ENCODE data around the gene IRGM.
A peak's percentile ranks its signal among the peaks of the same experiment; 100 is the strongest.
"Not testable (repeated sequence)": the region's sequence is repeated elsewhere in the genome, so short reads cannot be mapped to it uniquely, and the experiment has no call there.

IRGM gene, protein sequence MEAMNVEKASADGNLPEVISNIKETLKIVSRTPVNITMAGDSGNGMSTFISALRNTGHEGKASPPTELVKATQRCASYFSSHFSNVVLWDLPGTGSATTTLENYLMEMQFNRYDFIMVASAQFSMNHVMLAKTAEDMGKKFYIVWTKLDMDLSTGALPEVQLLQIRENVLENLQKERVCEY

GRCh38 chr5:150846308-150846653 is at the start of gene IRGM:
IRGM (plus strand) TSS chr5:150846521; CDS start chr5:150848124, 1,603 bp downstream.
- not testable (repeated sequence) for DNase-seq

GRCh38 chr5:150797384-150797783 is 48.9 kb upstream of the IRGM start:
- DNase-seq: no peak

DNA sequence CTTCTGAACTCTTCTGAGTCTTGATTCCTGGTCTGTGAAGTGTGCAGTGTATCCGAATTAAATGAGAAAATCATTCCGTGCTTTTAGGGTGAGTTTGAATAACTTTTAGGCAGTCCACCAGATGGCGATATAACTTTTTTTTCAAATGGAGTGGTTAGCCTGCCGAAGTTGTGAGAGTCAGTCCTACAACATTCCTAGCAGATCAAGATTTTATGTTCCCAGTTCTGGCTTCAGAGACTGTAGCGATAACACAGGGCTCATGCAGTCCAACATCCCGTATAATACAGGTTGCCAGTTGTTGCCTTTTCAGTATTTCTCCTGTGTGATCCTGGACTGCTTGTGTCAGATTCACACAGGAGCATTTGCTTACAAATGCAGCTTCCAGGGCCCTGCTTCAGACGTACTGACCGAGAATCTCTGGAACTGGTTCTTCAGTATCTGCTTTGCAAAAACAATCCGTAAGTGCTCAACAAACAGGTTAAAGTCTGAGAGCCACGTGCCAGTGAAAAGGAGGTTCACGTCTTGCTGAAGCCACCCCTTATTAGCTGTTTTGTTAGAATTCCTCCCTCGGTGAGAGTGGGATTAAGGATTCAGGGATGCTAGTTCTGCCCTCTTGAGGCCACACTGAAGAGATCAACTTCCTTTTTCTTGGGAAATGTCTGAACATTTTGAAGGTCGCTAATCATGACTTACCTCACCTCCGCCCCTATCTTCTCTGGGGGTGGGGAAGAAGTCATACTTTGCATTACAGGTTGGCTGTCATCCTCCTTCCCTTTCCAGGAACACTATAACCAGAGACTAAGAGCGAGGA is 45.0 kb upstream of the IRGM start:
- DNase-seq: peak in 6 of 14 donors; percentile 15 to 51 (median 22)

DNA sequence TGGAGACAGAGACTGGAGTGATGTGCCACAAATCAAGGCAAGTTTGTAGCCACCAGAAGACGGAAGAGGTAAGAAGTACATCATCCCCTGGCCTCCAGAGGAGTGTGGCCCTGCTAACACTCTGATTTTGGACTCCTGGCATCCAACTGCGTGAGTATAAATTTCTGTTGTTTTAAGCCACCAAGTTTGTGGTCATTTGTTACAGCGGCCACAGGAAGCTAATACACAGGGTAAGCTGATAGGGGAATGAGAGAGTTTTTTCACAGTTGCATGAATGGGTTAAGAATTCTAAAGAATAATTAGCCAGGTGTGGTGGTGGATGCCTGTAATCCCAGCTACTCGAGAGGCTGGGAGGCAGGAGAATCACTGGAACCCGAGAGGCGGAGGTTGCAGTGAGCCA is 41.9 kb upstream of the IRGM start:
- DNase-seq: no peak

GRCh38 chr5:150809363-150809762 is 37.0 kb upstream of the IRGM start:
- DNase-seq: no peak

GRCh38 chr5:150815010-150815409 is 31.3 kb upstream of the IRGM start:
- no peak for DNase-seq

GRCh38 chr5:150816946-150817345 is 29.4 kb upstream of the IRGM start:
- DNase-seq: no peak

DNA sequence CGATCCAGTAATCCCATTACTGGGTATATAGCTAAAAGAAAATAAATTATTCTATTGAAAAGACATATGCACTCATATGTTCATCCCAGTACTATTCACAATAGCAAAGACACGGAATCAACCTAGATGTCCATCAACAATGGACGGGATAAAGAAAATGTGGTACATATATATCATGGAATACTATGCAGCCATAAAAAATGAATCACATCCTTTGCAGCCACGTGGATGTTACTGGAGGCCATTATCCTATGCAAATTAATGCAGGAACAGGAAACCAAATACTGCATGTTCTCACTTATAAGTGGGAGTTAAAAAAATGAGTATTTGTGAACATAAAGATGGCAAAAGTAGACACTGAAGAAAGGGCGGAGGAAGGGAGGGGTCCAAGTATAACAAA is 16.6 kb upstream of the IRGM start:
- no peak for DNase-seq

- not testable (repeated sequence) for DNase-seq
Observed at GRCh38 chr5:150831821-150832220, 14.5 kb upstream of the IRGM start.

- DNase-seq: no peak
Observed at GRCh38 chr5:150836064-150836463, 10.3 kb upstream of the IRGM start.

DNA sequence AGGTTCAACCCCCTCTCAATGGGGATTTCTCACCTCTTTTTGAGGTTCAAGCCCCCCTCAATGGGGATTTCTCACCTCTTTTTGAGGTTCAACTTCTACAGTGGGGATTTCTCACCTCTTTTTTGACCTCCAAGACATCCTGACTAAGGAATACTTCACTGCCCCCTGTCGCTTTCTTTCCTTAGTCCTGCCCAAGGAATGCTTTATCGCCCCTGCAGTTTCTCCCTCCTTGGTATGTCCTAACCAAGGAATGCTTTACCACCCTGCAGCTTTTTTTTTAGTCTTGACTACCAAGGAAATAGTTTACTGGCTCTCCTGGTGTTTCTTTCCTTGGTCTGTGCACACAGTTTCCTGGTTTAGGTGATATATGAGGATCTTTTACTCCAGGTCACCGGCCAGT is 9.6 kb upstream of the IRGM start:
- DNase-seq: no peak

DNA sequence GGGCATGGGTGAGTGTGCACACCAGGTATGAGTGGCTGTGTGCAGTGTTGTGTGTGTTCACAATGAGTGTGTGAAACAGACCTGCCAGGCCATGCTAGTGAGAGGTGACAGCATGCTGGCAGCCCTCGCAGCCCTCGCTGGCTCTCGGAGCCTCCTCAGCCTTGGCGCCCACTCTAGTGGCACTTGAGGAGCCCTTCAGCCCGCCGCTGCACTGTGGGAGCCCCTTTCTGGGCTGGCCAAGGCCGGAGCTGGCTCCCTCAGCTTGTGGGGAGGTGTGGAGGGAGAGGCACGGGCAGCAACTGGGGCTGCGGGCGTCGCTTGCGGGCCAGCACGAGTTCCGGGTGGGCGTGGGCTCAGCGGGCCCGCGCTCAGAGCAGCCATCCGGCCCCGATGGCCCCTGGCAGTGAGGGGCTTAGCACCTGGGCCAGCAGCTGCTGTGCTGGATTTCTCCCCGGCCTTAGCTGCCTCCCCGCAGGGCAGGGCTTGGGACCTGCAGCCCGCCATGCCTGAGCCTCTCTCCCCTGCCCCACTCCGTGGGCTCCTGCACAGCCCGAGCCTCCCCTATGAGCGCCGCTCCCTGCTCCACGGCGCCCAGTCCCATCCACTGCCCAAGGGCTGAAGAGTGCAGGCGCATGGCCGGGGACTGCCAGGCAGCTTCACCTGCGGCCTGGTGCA is 999 bp upstream of the IRGM start:
- not testable (repeated sequence) for DNase-seq

DNA sequence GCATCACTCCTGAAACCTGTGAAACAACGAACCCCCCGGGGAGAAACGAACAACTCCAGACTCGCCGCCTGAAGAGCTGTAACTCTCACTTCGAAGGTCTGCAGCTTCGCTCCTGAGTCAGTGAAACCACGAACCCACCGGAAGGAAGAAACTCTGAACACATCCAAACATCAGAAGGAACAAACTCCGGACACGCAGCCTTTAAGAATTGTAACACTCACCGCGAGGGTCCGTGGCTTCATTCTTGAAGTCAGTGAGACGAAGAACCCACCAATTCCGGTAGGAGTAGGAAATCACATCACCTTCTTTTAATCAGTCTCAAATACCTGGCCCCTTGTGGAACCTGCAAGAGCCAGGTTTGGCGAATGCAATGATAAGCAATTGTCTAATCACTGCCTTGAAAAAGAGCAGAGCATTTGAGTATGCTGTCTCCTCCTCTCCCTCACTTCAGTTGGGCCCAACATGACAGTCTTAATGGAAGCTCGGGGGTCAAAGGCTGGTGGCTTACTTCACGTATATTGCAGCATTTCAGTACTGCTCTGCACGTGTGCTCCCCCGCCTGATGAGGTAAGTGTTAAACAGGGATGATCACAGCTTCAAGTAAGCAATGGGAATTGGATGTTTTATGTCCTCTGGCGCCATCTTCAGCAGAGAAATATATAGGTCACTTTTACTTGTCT is 473 bp downstream of the IRGM start:
- peak in 3 of 14 donors; percentile 3 to 57 (median 4) for DNase-seq

DNA sequence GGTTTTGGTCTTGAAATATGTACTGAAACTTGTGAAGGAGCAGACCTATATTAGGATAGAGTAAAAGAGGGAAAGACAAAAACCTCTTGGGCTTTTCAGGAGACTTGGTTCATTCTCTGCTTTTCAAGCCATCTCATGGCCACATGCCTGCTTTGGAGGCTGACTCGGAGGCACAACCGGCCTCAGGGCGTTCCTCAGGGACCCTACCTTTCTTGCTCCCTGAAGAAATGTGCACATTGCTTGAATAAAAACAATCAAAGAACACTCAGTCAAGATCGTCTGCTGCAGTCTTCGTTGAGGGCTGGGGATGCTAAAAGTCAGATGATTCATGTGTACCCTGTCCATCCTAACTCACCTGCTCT is 994 bp downstream of the IRGM start:
- no peak for DNase-seq

DNA sequence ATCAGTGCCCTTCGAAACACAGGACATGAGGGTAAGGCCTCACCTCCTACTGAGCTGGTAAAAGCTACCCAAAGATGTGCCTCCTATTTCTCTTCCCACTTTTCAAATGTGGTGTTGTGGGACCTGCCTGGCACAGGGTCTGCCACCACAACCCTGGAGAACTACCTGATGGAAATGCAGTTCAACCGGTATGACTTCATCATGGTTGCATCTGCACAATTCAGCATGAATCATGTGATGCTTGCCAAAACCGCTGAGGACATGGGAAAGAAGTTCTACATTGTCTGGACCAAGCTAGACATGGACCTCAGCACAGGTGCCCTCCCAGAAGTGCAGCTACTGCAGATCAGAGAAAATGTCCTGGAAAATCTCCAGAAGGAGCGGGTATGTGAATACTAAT is 1.9 kb downstream of the IRGM start:
- DNase-seq: no peak

GRCh38 chr5:150851039-150851438 is 4.7 kb downstream of the IRGM start:
- no peak for DNase-seq

DNA sequence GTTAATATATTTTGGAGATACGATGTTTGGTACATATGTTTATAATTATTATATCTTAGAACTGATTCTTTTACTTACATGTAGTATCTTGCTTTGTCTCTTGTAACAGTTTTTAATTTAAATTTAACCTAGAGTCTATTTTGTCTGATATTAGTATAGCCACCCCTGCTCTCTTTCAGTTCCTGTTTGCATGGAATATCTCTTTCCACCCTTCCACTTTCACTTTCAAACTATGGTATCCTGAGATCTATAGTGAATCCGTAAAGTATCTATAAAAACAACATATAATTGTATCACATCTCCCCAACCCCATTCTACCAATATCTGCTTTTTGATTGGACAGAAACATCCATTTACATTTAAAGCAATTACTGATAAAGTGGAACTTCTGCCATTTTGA is 7.2 kb downstream of the IRGM start:
- DNase-seq: no peak

- not testable (repeated sequence) for DNase-seq
Observed at GRCh38 chr5:150856700-150857099, 10.4 kb downstream of the IRGM start.

DNA sequence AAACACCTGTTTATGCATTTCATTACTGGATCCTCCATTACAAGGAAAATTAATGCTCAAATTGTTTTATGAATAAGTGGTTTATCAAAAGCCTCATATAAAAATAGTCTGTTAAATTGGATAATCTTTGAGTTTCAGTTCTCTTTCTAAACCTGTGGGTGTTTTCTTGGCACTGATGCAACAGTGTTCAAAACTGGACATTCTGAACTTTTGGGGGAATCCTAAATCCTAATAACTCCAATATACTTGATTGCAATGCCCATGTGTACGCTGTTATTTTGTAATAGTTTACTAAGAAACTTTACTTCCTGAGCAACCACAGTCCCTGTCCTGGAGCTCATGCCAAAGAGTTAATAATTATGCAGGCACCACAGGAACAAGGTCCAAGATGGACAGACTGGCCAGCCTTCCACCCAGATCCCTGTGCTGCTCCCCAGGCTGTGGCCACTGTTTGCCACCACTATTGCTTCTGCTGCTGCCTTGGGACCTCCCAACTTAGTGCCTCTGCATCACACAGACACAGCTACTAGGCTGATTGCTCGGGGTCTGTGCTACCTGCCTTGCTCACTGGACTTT is 14.0 kb downstream of the IRGM start:
- no peak for DNase-seq

DNA sequence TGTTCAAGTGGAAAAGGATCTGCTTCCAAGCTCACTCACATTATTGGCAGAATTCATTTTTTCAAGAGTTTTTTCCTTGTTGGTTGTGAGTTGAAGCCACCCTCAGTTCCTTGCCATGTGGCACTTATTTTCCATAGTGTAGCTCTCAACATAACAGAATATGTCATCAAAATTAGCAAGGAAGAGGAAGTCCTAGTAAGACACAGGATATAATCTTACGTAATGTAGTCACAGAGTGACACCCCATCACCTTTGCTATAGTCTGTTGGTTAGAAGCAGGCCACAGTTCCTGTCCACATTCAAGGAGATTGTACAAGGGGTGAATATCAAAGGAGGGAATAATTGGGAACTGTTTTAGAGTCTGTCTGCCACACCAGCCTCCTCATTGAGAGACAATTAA is 15.7 kb downstream of the IRGM start:
- DNase-seq: no peak

DNA sequence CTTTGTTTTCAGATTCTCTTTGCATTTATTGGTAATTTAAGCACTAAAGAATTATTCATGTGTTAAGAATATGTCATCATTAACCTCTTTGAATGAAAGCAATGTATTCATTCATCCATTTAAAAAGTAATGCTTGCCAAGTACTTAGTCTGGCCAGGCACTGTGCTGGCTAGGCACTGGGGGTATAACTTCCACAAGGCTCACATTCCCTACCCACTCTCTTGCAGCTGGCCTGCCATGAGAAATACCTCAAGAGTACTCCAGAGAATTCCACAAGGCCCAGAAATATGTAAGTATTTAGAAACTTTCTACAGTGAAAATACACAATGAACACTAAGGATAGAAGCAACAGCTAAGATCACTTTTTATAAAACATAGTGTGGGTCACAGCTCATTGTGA is 33.0 kb downstream of the IRGM start:
- DNase-seq: no peak

Measured in C1 segment of cervical spinal cord (tissue), 14 donors.